ENCODE results near the gene RD3L. TPM values are rescaled to one million over a fixed set of nuclear protein-coding genes. Genes with fewer than 3 reads are reported as not detected.

The RD3L gene
- total RNA-seq, 2 donors from 2014 or later: not detected

GRCh38 chr14:103899833-103900232, 42.5 kb downstream of the RD3L start:
- TF ChIP-seq CTCF (IDR thresholded peaks at IDR 0.05): no peak
- Histone ChIP-seq H3K27me3 (no peaks in the 10 kb centered on the region), H3K9ac (ENCODE audit: low read depth in 2 of 2, low read length in 2 of 2) (no peak overlapping the region), H3K4me1 (peaks cover 10% of the 10 kb centered on the region), H3K27ac (no peak overlapping the region), H3K9me3 (no peaks in the 10 kb centered on the region), H3K4me3 (no peak overlapping the region), H3K36me3 (no peaks in the 10 kb centered on the region)
- no peak for DNase-seq
- intact Hi-C loops (cut with DNase I): no loop called here

GRCh38 chr14:103899316-103899715, 43.0 kb downstream of the RD3L start:
- H3K9ac ChIP-seq (ENCODE audit: low read depth in 2 of 2, low read length in 2 of 2): peak overlapping the region in 1 of 2 donors; percentile 40
- H3K9me3 ChIP-seq: no peaks in the 10 kb centered on the region
- TF ChIP-seq CTCF (IDR thresholded peaks at IDR 0.05): no peak
- no peaks in the 10 kb centered on the region for H3K36me3 ChIP-seq
- H3K27ac ChIP-seq: peak overlapping the region; percentile 66
- intact Hi-C loops (cut with DNase I): no loop called here
- no peaks in the 10 kb centered on the region for H3K27me3 ChIP-seq
- H3K4me1 ChIP-seq: peaks cover 10% of the 10 kb centered on the region
- no peak overlapping the region for H3K4me3 ChIP-seq
- DNase-seq: peak; percentile 30

- no peak for TF ChIP-seq CTCF (IDR thresholded peaks at IDR 0.05)
- intact Hi-C loops (cut with DNase I): no loop called here
- peak; percentile 40 for DNase-seq
- Histone ChIP-seq H3K4me1 (peaks cover 10% of the 10 kb centered on the region), H3K9me3 (no peaks in the 10 kb centered on the region), H3K4me3 (no peak overlapping the region), H3K36me3 (no peaks in the 10 kb centered on the region), H3K9ac (ENCODE audit: low read depth in 2 of 2, low read length in 2 of 2) (peak overlapping the region in 1 of 2 donors; percentile 42), H3K27ac (peak overlapping the region; percentile 66), H3K27me3 (no peaks in the 10 kb centered on the region)
These were observed 43.6 kb downstream of the RD3L start for GRCh38 chr14:103898711-103899110.

GRCh38 chr14:103898204-103898603, 44.1 kb downstream of the RD3L start:
- peaks cover 10% of the 10 kb centered on the region for H3K4me1 ChIP-seq
- no peak for DNase-seq
- no peaks in the 10 kb centered on the region for H3K27me3 ChIP-seq
- no peaks in the 10 kb centered on the region for H3K36me3 ChIP-seq
- H3K4me3 ChIP-seq: no peak overlapping the region
- peak overlapping the region in 1 of 2 donors; percentile 42 for H3K9ac ChIP-seq (ENCODE audit: low read depth in 2 of 2, low read length in 2 of 2)
- peak overlapping the region; percentile 86 for H3K27ac ChIP-seq
- intact Hi-C loops (cut with DNase I): no loop called here
- no peak for TF ChIP-seq CTCF (IDR thresholded peaks at IDR 0.05)
- no peaks in the 10 kb centered on the region for H3K9me3 ChIP-seq

GRCh38 chr14:103897075-103897947, 45.0 kb downstream of the RD3L start:
- Histone ChIP-seq H3K36me3 (no peaks in the 10 kb centered on the region), H3K4me1 (peaks cover 10% of the 10 kb centered on the region), H3K27me3 (no peaks in the 10 kb centered on the region), H3K9ac (ENCODE audit: low read depth in 2 of 2, low read length in 2 of 2) (peak overlapping the region in 1 of 2 donors; percentile 42), H3K4me3 (no peak overlapping the region), H3K27ac (peak overlapping the region; percentile 86), H3K9me3 (no peaks in the 10 kb centered on the region)
- DNase-seq: peak; percentile 93
- no peak for TF ChIP-seq CTCF (IDR thresholded peaks at IDR 0.05)
- intact Hi-C loops (cut with DNase I): no loop called here
